Measurements from ENCODE around the gene ARHGAP10.

DNA sequence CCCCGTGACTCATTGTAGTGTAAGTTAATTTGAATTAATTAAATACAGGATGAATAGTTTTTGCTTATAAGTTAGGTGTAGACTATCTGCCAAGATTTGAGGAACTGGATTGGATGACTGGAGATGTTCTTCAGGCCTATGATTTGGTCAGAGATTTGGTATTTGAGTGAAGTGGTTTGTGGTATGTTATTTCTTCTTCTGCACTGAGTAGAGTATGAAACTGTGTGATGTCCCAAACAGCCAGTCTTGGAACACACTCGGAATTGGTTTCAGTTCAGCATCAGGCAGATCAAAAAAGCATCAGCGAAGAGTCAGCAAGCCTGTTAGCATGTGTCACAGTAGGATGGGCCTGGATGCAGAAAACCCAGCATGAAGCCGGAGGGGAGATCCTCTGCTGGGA is 294.1 kb downstream of the ARHGAP10 start:
- no peak for TF ChIP-seq POLR2A (IDR thresholded peaks at IDR 0.05)
- TF ChIP-seq, protein P1, sequence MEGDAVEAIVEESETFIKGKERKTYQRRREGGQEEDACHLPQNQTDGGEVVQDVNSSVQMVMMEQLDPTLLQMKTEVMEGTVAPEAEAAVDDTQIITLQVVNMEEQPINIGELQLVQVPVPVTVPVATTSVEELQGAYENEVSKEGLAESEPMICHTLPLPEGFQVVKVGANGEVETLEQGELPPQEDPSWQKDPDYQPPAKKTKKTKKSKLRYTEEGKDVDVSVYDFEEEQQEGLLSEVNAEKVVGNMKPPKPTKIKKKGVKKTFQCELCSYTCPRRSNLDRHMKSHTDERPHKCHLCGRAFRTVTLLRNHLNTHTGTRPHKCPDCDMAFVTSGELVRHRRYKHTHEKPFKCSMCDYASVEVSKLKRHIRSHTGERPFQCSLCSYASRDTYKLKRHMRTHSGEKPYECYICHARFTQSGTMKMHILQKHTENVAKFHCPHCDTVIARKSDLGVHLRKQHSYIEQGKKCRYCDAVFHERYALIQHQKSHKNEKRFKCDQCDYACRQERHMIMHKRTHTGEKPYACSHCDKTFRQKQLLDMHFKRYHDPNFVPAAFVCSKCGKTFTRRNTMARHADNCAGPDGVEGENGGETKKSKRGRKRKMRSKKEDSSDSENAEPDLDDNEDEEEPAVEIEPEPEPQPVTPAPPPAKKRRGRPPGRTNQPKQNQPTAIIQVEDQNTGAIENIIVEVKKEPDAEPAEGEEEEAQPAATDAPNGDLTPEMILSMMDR (IDR thresholded peaks at IDR 0.05), result no peak

Measured in testis (tissue), 2 donors.